Mesendoderm (in vitro differentiated cells): ENCODE data around the gene NPAS3.

ENCODE experiments used
- DNase-seq: peaks from one replicate; pipeline ENCODE4 v3.0.0; 2013
- H2AK5ac ChIP-seq: 2 replicates; pipeline ENCODE4 v1.6.1; 2013; ENCODE audit warnings: low read length, inconsistent platforms
- H2BK120ac ChIP-seq: 2 replicates; pipeline ENCODE4 v1.6.1; 2013; ENCODE audit warnings: low read depth, mild to moderate bottlenecking, low read length, moderate library complexity, mixed read lengths
- H2BK15ac ChIP-seq: replicated peaks from 2 replicates; pipeline ENCODE4 v1.6.1; 2013; ENCODE audit warnings: low read depth, mild to moderate bottlenecking, moderate library complexity
- H2BK5ac ChIP-seq: 2 replicates; pipeline ENCODE4 v1.6.1; 2013; ENCODE audit warnings: low read length, inconsistent platforms
- H3K18ac ChIP-seq: 2 replicates; pipeline ENCODE4 v1.6.1; 2013; ENCODE audit warnings: mild to moderate bottlenecking, low read length, mixed read lengths
- H3K23ac ChIP-seq: one replicate; pipeline ENCODE4 v1.6.1; 2013; ENCODE audit warnings: low read length
- H3K27ac ChIP-seq: 2 replicates; pipeline ENCODE4 v1.5.1; 2013; ENCODE audit warnings: low read depth, mild to moderate bottlenecking, inconsistent platforms, low read length, moderate library complexity
- H3K27me3 ChIP-seq: 2 replicates; pipeline ENCODE4 v1.6.1; 2013; ENCODE audit warnings: low read length, control low read depth, mild to moderate bottlenecking, inconsistent platforms; ENCODE audit not compliant: insufficient read depth, poor library complexity
- H3K36me3 ChIP-seq: 2 replicates; pipeline ENCODE4 v1.6.1; 2013; ENCODE audit warnings: low read length, inconsistent platforms; ENCODE audit not compliant: control insufficient read depth, insufficient read depth
- H3K4ac ChIP-seq: one replicate; pipeline ENCODE4 v1.6.1; 2013; ENCODE audit warnings: low read depth, mild to moderate bottlenecking, low read length, moderate library complexity
- H3K4me1 ChIP-seq: 2 replicates; pipeline ENCODE4 v1.6.1; 2013; ENCODE audit warnings: low read depth, low read length, inconsistent platforms; ENCODE audit not compliant: control insufficient read depth
- H3K4me2 ChIP-seq: 2 replicates; pipeline ENCODE4 v1.6.1; 2013; ENCODE audit warnings: low read length
- H3K4me3 ChIP-seq: 2 replicates; pipeline ENCODE4 v1.5.1; 2013; ENCODE audit warnings: mild to moderate bottlenecking, low read length
- H3K56ac ChIP-seq: one replicate; pipeline ENCODE4 v1.6.1; 2013; ENCODE audit warnings: low read length
- H3K79me1 ChIP-seq: 2 replicates; pipeline ENCODE4 v1.6.1; 2013; ENCODE audit warnings: low read length, inconsistent platforms
- H3K79me2 ChIP-seq: 2 replicates; pipeline ENCODE4 v1.6.1; 2013; ENCODE audit warnings: mild to moderate bottlenecking, low read length; ENCODE audit not compliant: control insufficient read depth, insufficient read depth
- H3K9ac ChIP-seq: 2 replicates; pipeline ENCODE4 v1.6.1; 2013; ENCODE audit warnings: low read length, inconsistent platforms
- H4K5ac ChIP-seq: one replicate; pipeline ENCODE4 v1.6.1; 2013; ENCODE audit warnings: low read length
- H4K8ac ChIP-seq: one replicate; pipeline ENCODE4 v1.6.1; 2013; ENCODE audit warnings: low read depth, mild to moderate bottlenecking, control low read depth, low read length, moderate library complexity
- WGBS: extraction: QIAGEN DNeasy Blood & Tissue Kit; methylation state at CpG from one replicate; pipeline ENCODE4 v1.1.7; 2013; ENCODE audit warnings: low lambda C conversion rate, missing lambda C conversion rate; ENCODE audit not compliant: insufficient coverage; ENCODE audit errors: extremely low coverage; 5-methylcytosine and 5-hydroxymethylcytosine counted together

The NPAS3 gene

GRCh38 chr14:33836900-33837577, 898.4 kb downstream of the NPAS3 start:
- no peak overlapping the region for H3K56ac ChIP-seq
- no peaks in the 10 kb centered on the region for H3K36me3 ChIP-seq
- no peaks in the 10 kb centered on the region for H3K27me3 ChIP-seq
- H2BK15ac ChIP-seq: no peak overlapping the region
- no peaks in the 10 kb centered on the region for H3K79me2 ChIP-seq
- H3K4me1 ChIP-seq: peaks cover 6% of the 10 kb centered on the region
- no peak overlapping the region for H3K9ac ChIP-seq
- H4K8ac ChIP-seq: no peak overlapping the region
- H3K18ac ChIP-seq: no peak overlapping the region
- H3K4me2 ChIP-seq: no peak overlapping the region
- no peak overlapping the region for H2AK5ac ChIP-seq
- no peak overlapping the region for H3K4me3 ChIP-seq
- no peak overlapping the region for H4K5ac ChIP-seq
- no peak for DNase-seq
- no CpG with 5 or more reads among the region's 10 CpGs for WGBS
- no peak overlapping the region for H2BK120ac ChIP-seq
- H3K4ac ChIP-seq: no peak overlapping the region
- H2BK5ac ChIP-seq: no peak overlapping the region
- H3K23ac ChIP-seq: no peak overlapping the region
- H3K79me1 ChIP-seq: no peaks in the 10 kb centered on the region
- no peak overlapping the region for H3K27ac ChIP-seq

GRCh38 chr14:33837943-33838683, 899.4 kb downstream of the NPAS3 start:
- Histone ChIP-seq H3K4me2 (no peak overlapping the region), H3K9ac (no peak overlapping the region), H3K56ac (no peak overlapping the region), H2BK120ac (no peak overlapping the region), H3K27ac (no peak overlapping the region), H2AK5ac (no peak overlapping the region), H3K36me3 (no peaks in the 10 kb centered on the region), H3K4me3 (no peak overlapping the region), H3K4me1 (peaks cover 6% of the 10 kb centered on the region), H2BK5ac (no peak overlapping the region), H3K79me1 (no peaks in the 10 kb centered on the region), H2BK15ac (no peak overlapping the region), H4K8ac (no peak overlapping the region), H3K79me2 (no peaks in the 10 kb centered on the region), H3K18ac (no peak overlapping the region), H3K27me3 (no peaks in the 10 kb centered on the region), H3K4ac (no peak overlapping the region), H3K23ac (no peak overlapping the region), H4K5ac (no peak overlapping the region)
- no CpG with 5 or more reads among the region's 4 CpGs for WGBS
- no peak for DNase-seq

GRCh38 chr14:33839193-33840076, 900.8 kb downstream of the NPAS3 start:
- H2AK5ac ChIP-seq: no peak overlapping the region
- no peak overlapping the region for H3K9ac ChIP-seq
- peak; percentile 45 for DNase-seq
- H3K4me3 ChIP-seq: no peak overlapping the region
- H3K23ac ChIP-seq: no peak overlapping the region
- no peak overlapping the region for H3K4ac ChIP-seq
- H4K8ac ChIP-seq: no peak overlapping the region
- H3K27me3 ChIP-seq: no peaks in the 10 kb centered on the region
- H3K4me1 ChIP-seq: peaks cover 6% of the 10 kb centered on the region
- H3K56ac ChIP-seq: no peak overlapping the region
- no peaks in the 10 kb centered on the region for H3K36me3 ChIP-seq
- no CpG with 5 or more reads among the region's 16 CpGs for WGBS
- no peak overlapping the region for H4K5ac ChIP-seq
- H3K4me2 ChIP-seq: no peak overlapping the region
- H2BK15ac ChIP-seq: no peak overlapping the region
- H3K27ac ChIP-seq: no peak overlapping the region
- no peaks in the 10 kb centered on the region for H3K79me1 ChIP-seq
- H2BK5ac ChIP-seq: no peak overlapping the region
- no peak overlapping the region for H2BK120ac ChIP-seq
- H3K18ac ChIP-seq: no peak overlapping the region
- no peaks in the 10 kb centered on the region for H3K79me2 ChIP-seq

GRCh38 chr14:33840797-33841196, 902.1 kb downstream of the NPAS3 start:
- H3K36me3 ChIP-seq: no peaks in the 10 kb centered on the region
- no peaks in the 10 kb centered on the region for H3K79me1 ChIP-seq
- no peak overlapping the region for H2BK15ac ChIP-seq
- no peak overlapping the region for H2AK5ac ChIP-seq
- H2BK120ac ChIP-seq: no peak overlapping the region
- no peak overlapping the region for H2BK5ac ChIP-seq
- no peaks in the 10 kb centered on the region for H3K27me3 ChIP-seq
- no peak overlapping the region for H3K4me2 ChIP-seq
- DNase-seq: no peak
- no CpG with 5 or more reads among the region's 3 CpGs for WGBS
- H3K9ac ChIP-seq: no peak overlapping the region
- peaks cover 6% of the 10 kb centered on the region for H3K4me1 ChIP-seq
- no peak overlapping the region for H3K4me3 ChIP-seq
- no peak overlapping the region for H3K56ac ChIP-seq
- H3K18ac ChIP-seq: no peak overlapping the region
- H3K79me2 ChIP-seq: no peaks in the 10 kb centered on the region
- no peak overlapping the region for H3K27ac ChIP-seq
- no peak overlapping the region for H3K23ac ChIP-seq
- H4K8ac ChIP-seq: no peak overlapping the region
- H3K4ac ChIP-seq: no peak overlapping the region
- no peak overlapping the region for H4K5ac ChIP-seq

- Histone ChIP-seq H2AK5ac (no peak overlapping the region), H3K4me3 (no peak overlapping the region), H3K4me2 (no peak overlapping the region), H2BK5ac (no peak overlapping the region), H3K4me1 (no peaks in the 10 kb centered on the region), H3K23ac (no peak overlapping the region), H3K27me3 (no peaks in the 10 kb centered on the region), H2BK15ac (no peak overlapping the region), H3K27ac (no peak overlapping the region), H3K9ac (no peak overlapping the region), H2BK120ac (no peak overlapping the region), H4K5ac (no peak overlapping the region), H3K4ac (no peak overlapping the region), H3K79me1 (no peaks in the 10 kb centered on the region), H3K36me3 (no peaks in the 10 kb centered on the region), H3K79me2 (no peaks in the 10 kb centered on the region), H4K8ac (no peak overlapping the region), H3K56ac (no peak overlapping the region), H3K18ac (no peak overlapping the region)
- WGBS: no CpG with 5 or more reads among the region's 1 CpG
- DNase-seq: no peak
Observed at GRCh38 chr14:33842299-33842698, 903.6 kb downstream of the NPAS3 start.
